HCT116 (cell line): ENCODE measurements around the gene TMEM38B.

Experiments
- FOSL1 ChIP-seq: IDR thresholded peaks from 2 replicates; pipeline ENCODE4 v1.6.1; 2012; ENCODE audit warnings: low read depth
- POLR2AphosphoS5 ChIP-seq: IDR thresholded peaks from 2 replicates; pipeline ENCODE4 v1.6.1; 2011; ENCODE audit warnings: mild to moderate bottlenecking, low read depth, low read length, moderate library complexity
- RAD21 ChIP-seq: IDR thresholded peaks from 2 replicates; pipeline ENCODE4 v1.6.1; 2012; ENCODE audit warnings: low read depth, mild to moderate bottlenecking
- SIN3A ChIP-seq: IDR thresholded peaks from 2 replicates; pipeline ENCODE4 v1.6.1; 2012; ENCODE audit warnings: low read depth
- ZBTB33 ChIP-seq: IDR thresholded peaks from 2 replicates; pipeline ENCODE4 v1.6.1; 2011; ENCODE audit warnings: mild to moderate bottlenecking, low read length, moderate library complexity; ENCODE audit not compliant: insufficient replicate concordance; ENCODE audit errors: extremely low read depth
- ZFX ChIP-seq: fragments of 450-650 bp; IDR thresholded peaks from 2 replicates; pipeline ENCODE4 v1.6.1; 2017
- ZNF274 ChIP-seq: fragments of 200-500 bp; sonication (Bioruptor generic); IDR thresholded peaks from 2 replicates; pipeline ENCODE4 v1.6.1; 2014; ENCODE audit warnings: mild to moderate bottlenecking, low read depth, low read length, inconsistent platforms
- TF ChIP-seq, protein P1 (sequence below), 3 experiments: fragments of 200-600 bp in 1 of 3; sonication (generic) in 1 of 3; IDR thresholded peaks in 2 of 3; conservative IDR thresholded peaks in 1 of 3; 2 replicates each; pipeline ENCODE4 v1.5.1; 2012 to 2017; ENCODE audit warnings: low read depth in 2 of 3, low read length in 2 of 3, antibody characterized with exemption in 1 of 3, borderline replicate concordance in 1 of 3, control low read depth in 1 of 3, mild to moderate bottlenecking in 1 of 3, mixed read lengths in 1 of 3, mixed run types in 1 of 3, moderate library complexity in 1 of 3; ENCODE audit not compliant: insufficient read depth in 1 of 3

- TF ChIP-seq ZFX (no peak), ZBTB33 (no peak), RAD21 (no peak), FOSL1 (no peak), SIN3A (no peak), POLR2AphosphoS5 (no peak), ZNF274 (no peak)
- TF ChIP-seq, protein P1, sequence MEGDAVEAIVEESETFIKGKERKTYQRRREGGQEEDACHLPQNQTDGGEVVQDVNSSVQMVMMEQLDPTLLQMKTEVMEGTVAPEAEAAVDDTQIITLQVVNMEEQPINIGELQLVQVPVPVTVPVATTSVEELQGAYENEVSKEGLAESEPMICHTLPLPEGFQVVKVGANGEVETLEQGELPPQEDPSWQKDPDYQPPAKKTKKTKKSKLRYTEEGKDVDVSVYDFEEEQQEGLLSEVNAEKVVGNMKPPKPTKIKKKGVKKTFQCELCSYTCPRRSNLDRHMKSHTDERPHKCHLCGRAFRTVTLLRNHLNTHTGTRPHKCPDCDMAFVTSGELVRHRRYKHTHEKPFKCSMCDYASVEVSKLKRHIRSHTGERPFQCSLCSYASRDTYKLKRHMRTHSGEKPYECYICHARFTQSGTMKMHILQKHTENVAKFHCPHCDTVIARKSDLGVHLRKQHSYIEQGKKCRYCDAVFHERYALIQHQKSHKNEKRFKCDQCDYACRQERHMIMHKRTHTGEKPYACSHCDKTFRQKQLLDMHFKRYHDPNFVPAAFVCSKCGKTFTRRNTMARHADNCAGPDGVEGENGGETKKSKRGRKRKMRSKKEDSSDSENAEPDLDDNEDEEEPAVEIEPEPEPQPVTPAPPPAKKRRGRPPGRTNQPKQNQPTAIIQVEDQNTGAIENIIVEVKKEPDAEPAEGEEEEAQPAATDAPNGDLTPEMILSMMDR (IDR thresholded peaks at IDR 0.05 in 2 of 3, conservative IDR thresholded peaks at IDR 0.05 in 1 of 3; ENCODE audit: borderline replicate concordance in 1 of 3, insufficient read depth in 1 of 3, low read depth in 2 of 3, low read length in 2 of 3), result no peak
Observed at GRCh38 chr9:105658351-105658750, 36.0 kb upstream of the TMEM38B start.
